Skin of body (tissue), 2 donors: ENCODE results near the gene LCE1B. TPM values are rescaled to one million over a fixed set of nuclear protein-coding genes. Genes with fewer than 3 reads are reported as not detected.

Experiments used
- DNase-seq: peaks from one replicate; lab custom pipeline; 2025; lab: John Stamatoyannopoulos, UW
- total RNA-seq: library from RNA; depleted of rRNA; stranded (reverse); fragments of >200 nt; gene quantifications from one replicate; pipeline ENCODE4 v1.2.3, GENCODE V29; 2014

LCE1B gene
- total RNA-seq, result 1.9 TPM

- no peak for DNase-seq
These were observed at the start of gene LCE1B for GRCh38 chr1:152811671-152812070. Gene LCE1B (plus strand): TSS chr1:152811971. CDS start chr1:152812447, 476 bp downstream.

DNA sequence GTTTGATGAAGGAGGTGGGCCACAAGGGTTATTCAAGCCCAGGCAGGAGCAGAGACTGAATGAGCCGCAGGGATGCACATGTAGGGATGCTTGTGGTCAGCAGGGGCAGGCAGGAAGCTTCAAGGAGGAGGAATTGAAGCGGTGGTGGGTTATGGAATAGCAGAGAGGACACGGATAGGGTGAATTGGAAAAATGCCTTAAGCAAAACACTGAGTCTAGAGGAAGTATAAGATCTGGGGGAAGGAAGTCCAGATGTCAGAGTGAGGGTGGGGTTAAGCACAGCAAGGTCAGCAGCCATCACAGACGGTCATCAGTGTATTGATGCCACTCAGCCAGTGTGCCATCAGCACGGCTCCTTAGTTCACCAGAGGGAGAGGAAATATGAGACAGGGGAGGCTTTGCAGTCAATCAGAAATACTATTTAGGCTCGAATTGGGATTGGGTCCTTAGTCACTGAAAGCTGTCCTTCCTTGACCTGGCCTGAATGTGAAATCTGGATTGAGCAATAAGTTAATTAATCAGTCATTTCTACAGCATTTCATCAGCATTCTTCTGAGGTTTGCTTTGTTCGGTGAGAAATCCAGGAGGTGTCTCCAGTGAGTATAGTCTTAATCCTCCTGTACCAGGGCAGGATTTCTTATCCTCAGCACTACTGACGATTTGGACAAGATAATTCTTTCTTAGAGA lies 42.8 kb upstream of the LCE1B start:
- no peak for DNase-seq

GRCh38 chr1:152770411-152770810 lies 41.4 kb upstream of the LCE1B start:
- no peak for DNase-seq

DNA sequence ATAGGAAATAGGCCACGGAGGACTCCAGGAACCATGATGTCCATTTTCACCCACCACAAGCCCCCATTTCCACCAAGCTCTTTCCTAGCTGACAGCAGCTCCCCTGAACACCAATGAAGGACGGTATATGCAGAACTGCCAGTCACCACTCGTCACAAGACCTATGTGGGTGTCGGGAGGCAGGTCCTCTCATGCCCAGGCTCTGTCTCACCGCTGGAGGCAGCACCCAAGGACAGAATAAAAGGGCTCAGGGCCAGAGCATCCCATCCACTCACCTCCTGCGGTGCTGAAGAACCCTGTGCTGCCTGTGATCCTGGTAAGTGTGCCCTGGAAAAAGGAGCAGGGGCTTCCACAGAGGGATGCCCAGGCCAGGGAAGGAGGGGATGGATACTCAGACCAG lies 36.9 kb upstream of the LCE1B start, which contains the start of gene LCE1F:
Gene LCE1F, plus strand, starts transcription at position 266 of the 400 bp plus-strand sequence. CDS start 1,232 bp downstream, outside the sequence.
- no peak for DNase-seq

GRCh38 chr1:152776361-152776760 lies 35.4 kb upstream of the LCE1B start:
- no peak for DNase-seq

DNA sequence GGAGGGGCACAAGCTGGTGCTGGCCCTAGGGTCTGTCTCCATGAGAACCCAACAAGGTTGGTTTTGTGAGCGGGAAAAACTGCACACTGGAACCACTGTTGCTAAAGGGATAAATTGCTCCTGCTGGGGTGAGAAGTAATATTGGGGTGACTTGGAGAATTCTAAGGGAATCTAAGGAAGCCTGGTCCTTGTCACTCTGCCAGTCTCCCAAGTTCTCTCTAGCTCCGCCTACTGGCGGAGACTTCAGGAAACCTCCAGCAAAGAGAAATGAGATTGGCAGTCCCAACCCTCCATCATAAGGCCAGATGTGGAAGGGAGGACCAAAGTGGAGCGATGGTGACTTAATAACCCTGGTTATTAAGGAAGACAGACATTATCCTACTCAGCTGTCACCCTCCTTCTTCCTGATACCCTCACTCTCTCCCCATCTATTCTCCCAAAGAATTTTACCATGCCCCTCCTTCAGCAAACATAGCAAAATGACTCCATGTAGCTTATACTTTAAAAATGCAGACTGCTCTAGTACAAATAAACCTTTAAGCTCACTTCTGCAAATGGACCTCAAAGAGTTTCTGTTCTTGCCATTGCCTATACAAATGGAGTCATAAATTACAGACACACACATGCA lies 34.1 kb upstream of the LCE1B start:
- DNase-seq, result no peak

GRCh38 chr1:152783095-152783494 lies 28.7 kb upstream of the LCE1B start:
- no peak for DNase-seq

DNA sequence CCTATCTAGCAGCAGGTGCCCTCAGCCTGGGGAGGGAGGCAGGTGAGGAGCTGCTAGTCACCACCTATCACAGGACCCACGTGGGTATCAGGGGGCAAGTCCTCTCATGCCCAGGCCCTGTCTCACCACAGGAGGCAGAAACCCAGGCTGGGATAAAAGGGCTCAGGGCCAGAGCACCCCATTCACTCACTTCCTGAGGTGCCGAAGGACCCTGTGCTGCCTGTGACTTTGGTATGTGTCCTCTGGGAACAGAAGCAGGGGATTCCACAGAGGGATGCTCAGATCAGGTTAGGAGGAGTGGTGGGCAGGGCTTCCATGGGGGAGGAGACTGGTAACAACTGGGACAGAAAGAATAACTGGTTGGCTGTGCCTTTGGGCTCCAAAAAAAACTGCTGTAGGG lies 25.7 kb upstream of the LCE1B start, which contains the start of gene LCE1E:
Gene LCE1E, plus strand, starts transcription at position 181 of the 400 bp plus-strand sequence. CDS start 1,043 bp downstream, outside the sequence.
- DNase-seq, result no peak

DNA sequence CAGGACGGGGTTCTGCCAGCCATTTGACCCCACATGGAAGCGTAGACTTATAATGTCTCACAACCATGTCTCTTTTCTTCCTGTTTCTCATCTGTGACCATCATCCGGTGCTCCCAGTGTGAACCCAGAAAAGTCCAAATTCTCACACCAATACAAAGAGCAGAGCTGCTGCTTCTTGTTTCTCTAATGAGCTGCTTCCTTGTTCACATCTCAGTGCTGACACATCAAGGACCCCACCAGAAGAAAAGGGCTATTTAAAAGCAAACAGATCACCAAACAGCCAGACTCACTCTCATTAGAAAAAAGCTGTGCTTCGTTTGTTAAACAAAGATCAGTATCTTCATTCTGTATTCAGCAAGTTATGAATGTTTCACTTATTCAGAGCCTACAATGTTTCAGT lies 16.1 kb upstream of the LCE1B start:
- no peak for DNase-seq

- no peak for DNase-seq
These were observed 15.3 kb upstream of the LCE1B start, which contains the start of gene LCE1D for GRCh38 chr1:152796421-152796820. Gene LCE1D (plus strand): TSS chr1:152796721. CDS start chr1:152797795, 1,074 bp downstream.

GRCh38 chr1:152801333-152801732 lies 10.4 kb upstream of the LCE1B start:
- no peak for DNase-seq

GRCh38 chr1:152806576-152806975 lies 5.2 kb upstream of the LCE1B start, which contains the start of gene LCE1C:
Gene LCE1C (minus strand): TSS chr1:152806651. CDS start chr1:152805478, 1,173 bp downstream.
- no peak for DNase-seq

DNA sequence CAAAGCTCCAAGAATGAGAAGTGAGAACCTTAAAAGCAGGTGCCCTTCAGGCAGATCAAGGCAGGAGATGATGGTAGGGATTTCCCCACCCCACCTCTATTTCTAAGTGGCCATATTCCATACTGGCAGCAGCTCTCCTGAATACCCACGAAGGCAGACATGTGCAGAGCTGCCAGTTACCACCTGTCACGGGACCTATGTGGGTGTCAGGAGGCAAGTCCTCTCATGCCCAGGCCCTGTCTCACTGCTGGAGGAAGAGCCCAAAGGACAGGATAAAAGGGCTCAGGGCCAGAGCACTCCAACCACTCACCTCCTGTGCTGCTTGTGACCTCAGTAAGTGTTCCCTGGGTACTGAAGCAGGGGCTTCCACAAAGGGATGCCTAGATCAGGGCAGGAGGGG lies 721 bp upstream of the LCE1B start:
- DNase-seq, result no peak

DNA sequence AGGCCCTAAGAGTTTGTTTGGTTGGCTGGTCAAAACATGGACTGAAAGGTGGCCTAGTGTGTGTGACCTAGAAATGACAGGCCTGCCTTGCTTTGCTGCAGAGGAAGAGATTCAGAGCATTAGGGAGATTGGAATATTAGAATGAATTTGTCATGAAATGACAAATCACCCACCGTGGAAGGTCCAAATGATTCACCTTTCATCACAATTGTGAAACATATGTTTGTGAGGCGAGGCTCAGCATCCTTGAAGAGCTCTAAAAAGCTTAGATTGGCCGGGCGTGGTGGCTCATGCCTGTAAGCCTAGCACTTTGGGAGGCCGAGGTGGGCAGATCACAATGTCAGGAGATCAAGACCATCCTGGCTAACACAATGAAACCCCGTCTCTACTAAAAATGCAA lies 5.5 kb downstream of the LCE1B start:
- no peak for DNase-seq

DNA sequence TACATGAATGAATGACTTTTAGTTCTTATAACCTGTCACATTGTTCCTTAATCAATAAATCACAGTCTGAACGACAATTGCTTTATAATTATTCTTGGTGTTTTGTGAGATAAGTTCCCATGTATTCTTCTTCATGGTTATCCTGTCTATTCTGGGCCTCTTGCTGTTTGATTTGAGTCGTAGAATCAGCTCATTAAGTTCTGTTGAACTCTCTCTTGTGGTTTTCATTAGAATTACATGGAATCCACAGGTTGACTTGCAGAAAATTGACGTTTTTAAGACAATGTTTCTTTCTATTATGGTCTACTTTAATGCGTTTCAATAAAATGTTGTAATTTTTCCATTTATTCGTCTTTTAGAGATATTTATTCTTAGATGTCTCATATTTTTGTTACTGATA lies 11.5 kb downstream of the LCE1B start:
- DNase-seq, result no peak

GRCh38 chr1:152824964-152825363 lies 13.2 kb downstream of the LCE1B start:
- DNase-seq, result no peak

DNA sequence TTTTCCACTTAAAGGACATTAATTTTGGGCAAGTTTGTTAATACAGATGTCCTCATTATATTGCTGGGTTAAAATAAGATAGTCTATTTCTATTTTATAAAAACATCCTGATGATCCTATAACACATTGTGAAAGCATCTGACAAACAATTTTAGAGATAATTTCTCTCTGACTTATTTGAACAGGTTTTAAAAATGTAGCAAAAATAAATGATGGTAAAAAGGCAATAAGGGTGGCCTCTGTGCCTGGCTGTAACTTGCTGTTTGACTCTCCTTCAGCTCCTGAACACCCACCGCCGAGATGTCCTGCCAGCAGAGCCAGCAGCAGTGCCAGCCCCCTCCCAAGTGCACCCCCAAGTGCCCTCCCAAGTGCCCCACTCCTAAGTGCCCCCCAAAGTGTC lies 15.4 kb downstream of the LCE1B start, which contains the start of gene LCE1A:
Gene LCE1A, plus strand, starts transcription at position 301 of the 400 bp plus-strand sequence. Its CDS starts 0 bp downstream, at position 301.
- no peak for DNase-seq

GRCh38 chr1:152836870-152837269 lies 25.1 kb downstream of the LCE1B start:
- no peak for DNase-seq

DNA sequence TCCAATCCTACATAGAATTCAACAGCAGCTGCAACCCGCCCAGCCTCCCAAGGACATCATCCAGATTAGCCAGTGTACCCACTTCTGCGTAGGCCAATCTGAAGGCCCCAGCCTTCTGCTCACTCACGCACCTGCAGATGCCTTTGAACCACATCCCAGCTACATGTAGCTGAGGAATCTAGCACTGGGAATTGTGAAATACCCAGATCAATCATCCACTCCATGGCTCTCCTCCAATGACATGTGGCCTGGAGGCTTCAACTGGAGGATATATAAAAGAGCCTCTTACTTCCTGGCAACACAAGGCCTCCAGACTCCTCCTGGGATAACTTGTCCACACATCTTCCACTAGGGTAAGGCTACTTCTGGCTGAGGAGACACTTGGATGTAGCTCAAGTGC lies 30.8 kb downstream of the LCE1B start, which contains the start of gene LCE6A:
Gene LCE6A, plus strand, starts transcription at position 301 of the 400 bp plus-strand sequence. CDS start 665 bp downstream, outside the sequence.
- DNase-seq, result no peak

GRCh38 chr1:152855661-152856060 lies 43.9 kb downstream of the LCE1B start:
- DNase-seq, result no peak

DNA sequence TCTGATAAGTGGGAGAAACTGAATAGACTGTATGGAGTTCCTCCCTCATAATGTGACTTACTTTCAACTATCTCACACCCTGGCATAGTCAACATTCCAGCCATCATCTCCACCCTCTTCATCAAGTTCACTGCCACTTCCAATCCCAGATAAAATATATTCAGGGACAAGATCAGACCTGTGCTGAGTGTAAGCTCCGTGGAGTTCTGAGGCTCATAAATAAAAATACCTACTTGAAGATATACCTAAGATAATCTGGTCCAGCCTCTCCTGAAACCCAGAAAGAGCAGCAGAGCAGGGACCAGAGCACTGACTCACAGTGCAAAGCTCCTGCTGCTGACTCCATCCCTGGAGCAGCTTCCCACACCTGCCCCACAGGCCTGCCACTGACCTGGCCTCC lies 46.3 kb downstream of the LCE1B start:
- no peak for DNase-seq

DNA sequence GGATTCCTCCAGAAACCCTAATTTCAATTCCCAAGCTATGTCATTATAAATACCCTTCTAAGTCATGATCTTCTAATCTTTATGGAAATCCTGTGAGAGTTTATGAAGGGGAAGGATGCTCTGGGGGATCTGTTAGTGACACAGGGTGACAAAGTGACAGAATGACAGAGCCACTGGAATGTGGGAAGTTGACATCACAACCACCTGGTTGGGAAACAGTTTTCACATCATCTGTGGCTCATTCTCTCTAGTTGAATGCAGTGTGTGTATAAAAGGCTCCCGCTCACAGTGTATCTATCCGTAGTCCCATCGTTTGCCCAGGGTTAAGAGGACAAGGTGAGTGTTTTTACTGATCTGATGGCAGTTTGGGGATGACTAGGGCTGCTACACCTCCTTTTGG lies 47.9 kb downstream of the LCE1B start, which contains the start of gene LCE7A:
Gene LCE7A, plus strand, starts transcription at position 301 of the 400 bp plus-strand sequence. CDS start 702 bp downstream, outside the sequence.
- no peak for DNase-seq
